ENCODE measurements around the gene LIMK1.

The LIMK1 gene

DNA sequence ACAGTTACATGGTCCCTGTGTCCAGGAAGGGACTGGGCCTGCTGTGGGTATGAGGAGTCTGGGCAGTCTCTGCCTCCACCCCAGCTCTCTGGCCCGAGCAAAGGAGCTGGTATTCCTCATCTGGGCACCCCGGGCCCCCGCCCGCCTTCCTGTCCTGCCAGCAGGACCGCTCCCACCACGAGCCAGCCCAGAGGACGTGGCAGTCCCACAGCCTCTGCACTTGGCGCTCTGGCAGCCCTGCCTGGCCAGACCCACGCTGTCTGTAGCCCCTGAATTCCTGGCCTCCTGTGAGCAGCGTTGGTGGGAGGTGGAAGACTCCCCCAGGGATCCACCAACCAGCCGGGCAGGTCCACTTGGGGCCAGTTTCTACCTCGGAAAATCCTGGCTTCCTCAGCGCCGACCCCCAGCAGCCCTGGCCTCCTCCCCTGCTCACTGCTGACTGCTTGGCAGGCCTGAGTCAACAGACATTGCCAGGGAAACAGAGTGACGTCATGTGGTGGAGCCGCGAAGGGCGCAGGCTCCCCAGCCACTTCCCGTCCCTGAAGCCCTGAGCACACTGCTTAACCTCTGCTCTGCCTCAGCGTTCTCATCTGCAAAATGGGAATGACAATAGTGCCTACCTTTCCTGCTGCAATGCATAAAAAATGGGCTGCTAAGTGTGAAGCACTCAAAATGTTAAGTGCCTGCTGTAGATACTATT is 21.6 kb upstream of the LIMK1 start:
- Mint-ChIP-seq H3K4me3 (no peak overlapping the region), H3K9me3 (no peaks in the 10 kb centered on the region), H3K36me3 (no peaks in the 10 kb centered on the region)

DNA sequence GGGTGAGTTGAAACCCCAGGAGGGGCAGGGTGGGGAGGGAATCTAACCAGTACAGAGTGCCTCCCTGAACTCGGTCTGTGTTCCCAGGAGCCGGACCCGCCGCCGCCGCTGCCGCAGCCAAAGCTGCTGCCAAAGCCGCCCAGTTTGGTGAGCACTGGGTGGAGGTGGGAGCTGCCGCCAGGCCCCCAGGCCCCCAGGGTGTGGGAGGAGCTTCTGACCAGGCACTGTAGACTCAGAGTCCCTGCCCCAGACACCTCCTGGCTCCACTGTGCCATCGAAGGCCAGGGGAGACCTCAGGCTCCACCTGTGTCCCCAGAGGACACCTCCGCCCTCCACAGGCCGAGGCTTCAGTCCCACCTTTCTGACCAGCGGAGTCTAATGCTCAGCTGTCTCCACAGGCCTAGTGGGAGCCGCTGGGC is 20.4 kb upstream of the LIMK1 start:
- Mint-ChIP-seq H3K36me3 (no peaks in the 10 kb centered on the region), H3K9me3 (no peaks in the 10 kb centered on the region), H3K27me3 (peaks cover 15% of the 10 kb centered on the region), H3K27ac (no peak overlapping the region), H3K4me1 (peaks cover 6% of the 10 kb centered on the region), H3K4me3 (no peak overlapping the region)
- DNase-seq: no peak
- CTCF ChIA-PET: interaction anchor here (9.2 kb wide), 1 partner anchor 140 kb away, joined by 65 read pairs; no protein-coding TSS in a partner anchor

More for the DNA sequence above, 21.6 kb upstream of the LIMK1 start:
- CTCF ChIA-PET: no interaction called here
- DNase-seq: peak; percentile 56
- H3K27me3 Mint-ChIP-seq: peaks cover 26% of the 10 kb centered on the region
- peak overlapping the region; percentile 49 for H3K27ac Mint-ChIP-seq
- H3K4me1 Mint-ChIP-seq: peaks cover 4% of the 10 kb centered on the region

GRCh38 chr7:74063646-74064045 is 20.0 kb upstream of the LIMK1 start:
- H3K36me3 Mint-ChIP-seq: no peaks in the 10 kb centered on the region
- CTCF ChIA-PET: interaction anchor here (1.2 to 9.2 kb wide), 2 partner anchors 120 to 140 kb away, joined by 3 to 65 read pairs; no protein-coding TSS in a partner anchor
- no peak overlapping the region for H3K27ac Mint-ChIP-seq

GRCh38 chr7:74064696-74065095 is 18.9 kb upstream of the LIMK1 start:
- no peak overlapping the region for H3K4me3 Mint-ChIP-seq
- H3K4me1 Mint-ChIP-seq: peaks cover 6% of the 10 kb centered on the region
- H3K36me3 Mint-ChIP-seq: no peaks in the 10 kb centered on the region
- H3K27ac Mint-ChIP-seq: no peak overlapping the region
- peaks cover 10% of the 10 kb centered on the region for H3K27me3 Mint-ChIP-seq
- CTCF ChIA-PET: interaction anchor here (1.2 to 9.2 kb wide), 3 partner anchors 119 to 337 kb away, joined by 3 to 65 read pairs (median 11); no protein-coding TSS in a partner anchor
- no peaks in the 10 kb centered on the region for H3K9me3 Mint-ChIP-seq
- DNase-seq: no peak

More at GRCh38 chr7:74063646-74064045, 20.0 kb upstream of the LIMK1 start:
- H3K27me3 Mint-ChIP-seq: peaks cover 11% of the 10 kb centered on the region
- no peak overlapping the region for H3K4me3 Mint-ChIP-seq
- H3K9me3 Mint-ChIP-seq: no peaks in the 10 kb centered on the region
- DNase-seq: no peak
- H3K4me1 Mint-ChIP-seq: peaks cover 6% of the 10 kb centered on the region

GRCh38 chr7:74066626-74067025 is 17.0 kb upstream of the LIMK1 start:
- H3K4me1 Mint-ChIP-seq: peaks cover 6% of the 10 kb centered on the region
- H3K36me3 Mint-ChIP-seq: no peaks in the 10 kb centered on the region
- no peaks in the 10 kb centered on the region for H3K9me3 Mint-ChIP-seq
- H3K27ac Mint-ChIP-seq: no peak overlapping the region
- peaks cover 5% of the 10 kb centered on the region for H3K27me3 Mint-ChIP-seq
- H3K4me3 Mint-ChIP-seq: no peak overlapping the region
- CTCF ChIA-PET: interaction anchor here (1.0 to 9.2 kb wide), 5 partner anchors 79 to 335 kb away, joined by 3 to 65 read pairs (median 4); no protein-coding TSS in a partner anchor
- no peak for DNase-seq

- Mint-ChIP-seq H3K4me3 (no peak overlapping the region), H3K27me3 (peaks cover 5% of the 10 kb centered on the region), H3K9me3 (no peaks in the 10 kb centered on the region), H3K27ac (no peak overlapping the region), H3K4me1 (peaks cover 2% of the 10 kb centered on the region), H3K36me3 (no peaks in the 10 kb centered on the region)
- CTCF ChIA-PET: interaction anchor here (0.6 to 9.2 kb wide), 10 partner anchors 10 to 333 kb away, joined by 3 to 65 read pairs (median 4); partner anchors contain the start of gene EIF4H
- no peak for DNase-seq
These were observed 15.1 kb upstream of the LIMK1 start for GRCh38 chr7:74068378-74069085.

GRCh38 chr7:74069086-74069541 is 14.5 kb upstream of the LIMK1 start:
- CTCF ChIA-PET: interaction anchor here (0.9 to 9.2 kb wide), 8 partner anchors 10 to 332 kb away, joined by 3 to 65 read pairs (median 5); partner anchors contain the start of gene EIF4H
- Mint-ChIP-seq H3K4me1 (peaks cover 2% of the 10 kb centered on the region), H3K27me3 (peaks cover 5% of the 10 kb centered on the region), H3K9me3 (no peaks in the 10 kb centered on the region), H3K36me3 (no peaks in the 10 kb centered on the region), H3K27ac (no peak overlapping the region), H3K4me3 (no peak overlapping the region)
- DNase-seq: no peak

- CTCF ChIA-PET: interaction anchor here (0.7 to 9.2 kb wide), 7 partner anchors 13 to 331 kb away, joined by 3 to 65 read pairs (median 6); no protein-coding TSS in a partner anchor
- peaks cover 2% of the 10 kb centered on the region for H3K4me1 Mint-ChIP-seq
- no peak for DNase-seq
- H3K27ac Mint-ChIP-seq: no peak overlapping the region
- no peaks in the 10 kb centered on the region for H3K9me3 Mint-ChIP-seq
- no peaks in the 10 kb centered on the region for H3K36me3 Mint-ChIP-seq
- no peak overlapping the region for H3K4me3 Mint-ChIP-seq
- H3K27me3 Mint-ChIP-seq: peaks cover 8% of the 10 kb centered on the region
These were observed 13.6 kb upstream of the LIMK1 start for GRCh38 chr7:74069790-74070618.

- H3K27ac Mint-ChIP-seq: no peak overlapping the region
- peaks cover 2% of the 10 kb centered on the region for H3K4me1 Mint-ChIP-seq
- no peak for DNase-seq
- H3K27me3 Mint-ChIP-seq: peaks cover 6% of the 10 kb centered on the region
- no peak overlapping the region for H3K4me3 Mint-ChIP-seq
- no peaks in the 10 kb centered on the region for H3K9me3 Mint-ChIP-seq
- H3K36me3 Mint-ChIP-seq: no peaks in the 10 kb centered on the region
- CTCF ChIA-PET: interaction anchor here (0.9 to 9.2 kb wide), 4 partner anchors 13 to 330 kb away, joined by 3 to 65 read pairs (median 8); no protein-coding TSS in a partner anchor
These were observed 13.0 kb upstream of the LIMK1 start for GRCh38 chr7:74070619-74070921.

- H3K27ac Mint-ChIP-seq: no peak overlapping the region
- H3K4me1 Mint-ChIP-seq: peaks cover 2% of the 10 kb centered on the region
- DNase-seq: no peak
- H3K36me3 Mint-ChIP-seq: no peaks in the 10 kb centered on the region
- no peaks in the 10 kb centered on the region for H3K9me3 Mint-ChIP-seq
- peaks cover 6% of the 10 kb centered on the region for H3K27me3 Mint-ChIP-seq
- CTCF ChIA-PET: interaction anchor here (1.7 to 9.2 kb wide), 2 partner anchors 133 to 330 kb away, joined by 6 to 65 read pairs; no protein-coding TSS in a partner anchor
- H3K4me3 Mint-ChIP-seq: no peak overlapping the region
These were observed 12.5 kb upstream of the LIMK1 start for GRCh38 chr7:74071121-74071520.

DNA sequence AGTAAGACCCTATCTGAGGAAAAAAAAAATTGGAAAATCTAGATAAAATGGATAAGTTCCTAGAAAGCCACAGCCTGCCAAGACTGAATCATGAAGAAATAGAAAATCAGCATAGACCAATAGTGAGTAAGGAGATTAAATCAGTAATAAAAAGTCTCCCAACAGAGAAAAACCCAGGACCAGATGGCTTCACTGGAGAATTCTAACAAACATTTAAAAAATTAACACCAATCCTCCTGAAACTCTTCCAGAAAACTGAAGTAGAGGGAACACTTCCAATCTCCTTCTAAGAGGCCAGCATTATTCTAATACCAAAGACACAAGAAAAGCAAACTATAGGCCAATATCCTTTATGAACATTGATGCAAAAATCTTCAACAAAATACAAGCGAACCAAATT is 8.8 kb upstream of the LIMK1 start:
- Mint-ChIP-seq H3K4me1 (no peaks in the 10 kb centered on the region), H3K9me3 (no peaks in the 10 kb centered on the region), H3K4me3 (no peak overlapping the region), H3K27me3 (peaks cover 6% of the 10 kb centered on the region), H3K27ac (no peak overlapping the region), H3K36me3 (no peaks in the 10 kb centered on the region)
- no peak for DNase-seq
- CTCF ChIA-PET: no interaction called here

DNA sequence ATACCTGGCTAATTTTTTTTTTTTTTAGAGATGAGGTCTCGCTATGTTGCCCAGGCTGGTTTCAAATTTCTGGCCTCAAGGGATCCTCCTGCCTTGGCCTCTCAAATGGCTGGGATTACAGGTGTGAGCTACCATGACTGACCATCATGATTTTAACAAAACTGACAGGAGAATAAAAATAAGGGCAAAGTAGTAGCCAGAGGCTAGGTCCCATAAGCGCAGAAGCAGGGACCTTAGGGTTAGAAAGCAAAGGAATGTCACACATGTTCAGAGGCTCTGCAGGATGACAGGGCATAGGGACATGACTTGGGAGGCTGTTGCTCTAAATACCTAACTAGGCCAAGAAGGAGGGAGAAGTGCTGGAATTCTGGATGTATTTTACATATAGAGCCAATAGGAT is 5.1 kb upstream of the LIMK1 start:
- Mint-ChIP-seq H3K4me1 (peaks cover 6% of the 10 kb centered on the region), H3K36me3 (no peaks in the 10 kb centered on the region), H3K27ac (no peak overlapping the region), H3K4me3 (no peak overlapping the region), H3K27me3 (peaks cover 17% of the 10 kb centered on the region), H3K9me3 (no peaks in the 10 kb centered on the region)
- CTCF ChIA-PET: interaction anchor here (1.2 kb wide), 1 partner anchor 10 kb away, joined by 3 read pairs; no protein-coding TSS in a partner anchor
- DNase-seq: no peak

- no peak for DNase-seq
- peaks cover 11% of the 10 kb centered on the region for H3K27me3 Mint-ChIP-seq
- CTCF ChIA-PET: interaction anchor here (0.7 to 0.8 kb wide), 3 partner anchors 12 to 260 kb away, joined by 3 to 4 read pairs (median 3); no protein-coding TSS in a partner anchor
- H3K4me1 Mint-ChIP-seq: peaks cover 19% of the 10 kb centered on the region
- no peak overlapping the region for H3K27ac Mint-ChIP-seq
- H3K4me3 Mint-ChIP-seq: peak overlapping the region; percentile 62
- no peaks in the 10 kb centered on the region for H3K9me3 Mint-ChIP-seq
- H3K36me3 Mint-ChIP-seq: no peaks in the 10 kb centered on the region
These were observed 861 bp upstream of the LIMK1 start for GRCh38 chr7:74082770-74083116.
